Femur (tissue), 1 donor: ENCODE data around the gene CACNB4.
"Not testable (repeated sequence)": the region's sequence is repeated elsewhere in the genome, so short reads cannot be mapped to it uniquely, and the experiment has no call there.

Source experiments
- DNase-seq: peaks from one replicate; pipeline ENCODE4 v3.0.0-alpha.2; 2017

Gene CACNB4

DNA sequence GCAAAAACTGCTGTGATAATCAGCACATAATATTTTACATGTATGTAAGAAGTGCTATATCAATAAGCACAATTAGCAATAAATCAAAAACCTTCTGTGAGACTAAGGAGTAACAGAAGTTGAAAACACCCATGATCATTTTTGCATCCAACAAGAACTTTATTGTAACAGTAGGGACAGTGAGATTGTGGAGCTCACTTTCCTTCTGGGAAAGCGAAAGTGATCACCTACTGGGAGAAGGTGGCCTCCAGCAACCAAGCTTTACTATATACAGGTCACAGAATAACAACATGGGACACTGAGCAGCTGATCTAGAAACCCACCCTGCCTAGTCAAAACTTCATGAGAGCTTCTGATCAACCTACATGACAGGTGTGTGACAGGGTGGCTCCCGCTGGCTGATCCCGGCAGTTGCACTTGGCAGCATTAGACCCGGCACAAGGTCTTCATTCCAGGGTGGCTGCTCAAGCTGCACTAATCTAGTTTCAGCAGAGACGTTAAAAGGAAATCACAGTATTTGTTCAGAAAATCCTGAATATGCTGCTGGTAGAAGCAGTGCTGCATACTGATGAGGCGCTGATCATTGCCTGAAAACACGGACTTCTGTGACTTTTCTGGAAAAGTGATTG is 207.2 kb downstream of the CACNB4 start:
- DNase-seq = no peak

DNA sequence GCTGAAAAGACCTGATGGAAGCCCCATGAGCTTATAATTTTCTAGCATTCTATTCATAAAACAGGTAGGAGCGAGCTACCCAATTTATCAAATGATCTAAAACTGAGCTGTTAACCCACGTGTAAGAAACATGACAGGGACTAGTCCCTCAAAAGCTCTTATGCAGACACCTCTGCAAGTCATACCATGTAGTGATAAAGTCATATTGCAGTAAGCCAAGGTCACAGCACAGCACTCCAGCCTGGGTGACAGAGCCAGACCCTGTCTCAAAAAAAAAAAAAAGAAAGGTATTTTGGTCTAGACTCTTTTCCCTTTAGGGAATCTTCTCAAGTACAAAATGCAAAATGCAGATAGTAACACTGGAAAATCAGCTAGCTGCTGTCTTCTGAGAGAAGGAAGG is 211.7 kb downstream of the CACNB4 start:
- DNase-seq = no peak

DNA sequence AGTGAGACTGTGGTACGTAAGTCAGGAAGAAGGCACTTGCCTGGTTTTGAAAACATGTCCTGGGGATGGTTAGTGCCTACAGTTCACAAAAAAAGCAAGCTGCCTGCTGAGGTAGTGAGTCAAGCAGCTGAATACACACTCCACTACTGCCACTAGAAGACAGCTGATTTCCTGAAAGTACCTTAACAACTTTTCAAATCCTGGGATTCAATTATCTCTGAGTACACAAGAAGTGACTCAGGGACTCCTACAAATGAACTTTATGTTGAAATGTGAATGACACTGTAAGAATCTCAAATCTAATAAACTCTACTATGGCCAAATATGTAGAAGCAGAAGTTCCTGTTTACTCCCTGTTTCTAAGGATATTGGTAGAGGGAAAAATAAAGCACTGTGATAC is 212.6 kb downstream of the CACNB4 start:
- DNase-seq = no peak

DNA sequence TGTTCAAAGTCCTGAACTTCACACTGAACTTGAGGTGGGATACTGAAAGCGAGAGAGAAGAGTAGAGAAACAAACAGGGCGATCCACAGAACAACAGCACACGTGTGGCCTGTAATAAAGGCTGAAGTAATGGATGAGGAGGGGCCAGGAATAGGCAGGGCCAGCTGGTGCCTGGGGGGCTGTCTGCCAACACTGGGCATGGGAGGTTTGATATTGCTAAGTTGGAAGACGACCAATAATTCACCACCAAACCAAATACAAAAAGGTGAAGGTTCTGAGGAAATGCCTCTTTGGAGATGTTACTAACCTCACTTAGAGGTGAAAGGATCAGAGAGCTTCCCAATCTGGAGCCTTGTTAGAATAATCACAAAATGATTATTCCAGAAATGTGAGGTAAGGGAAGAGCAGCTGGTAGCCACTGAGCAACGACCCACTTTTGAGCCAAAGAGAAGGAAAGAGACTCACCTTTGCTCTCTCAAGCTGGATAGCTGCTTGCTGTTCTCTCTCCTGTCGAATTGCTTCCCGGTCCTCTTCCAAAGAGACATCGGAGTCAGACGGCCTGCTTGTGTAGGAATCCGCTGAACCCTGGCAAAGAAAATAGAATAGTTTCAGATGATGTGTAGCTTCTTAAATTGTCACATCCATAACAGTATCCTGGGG is 215.9 kb downstream of the CACNB4 start:
- DNase-seq = no peak

DNA sequence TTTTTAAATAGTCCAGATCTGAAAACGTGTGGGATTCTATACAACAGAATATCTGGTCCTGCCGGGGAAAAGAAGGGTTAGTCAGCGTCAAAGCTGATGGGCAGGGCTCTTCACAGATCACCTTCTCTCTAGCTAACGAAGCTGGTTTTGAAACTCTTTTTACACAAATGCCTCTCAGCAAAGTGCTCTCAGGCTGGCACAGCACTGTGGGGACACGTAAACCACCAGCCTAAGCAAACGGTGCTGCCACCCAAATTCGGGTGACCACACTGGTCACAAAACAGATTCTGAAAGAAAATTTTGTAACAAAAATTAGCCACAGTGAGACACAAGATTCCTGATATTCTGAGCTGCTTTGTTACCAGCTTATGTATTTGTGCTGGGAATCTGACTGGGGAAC is 217.5 kb downstream of the CACNB4 start:
- DNase-seq = no peak

DNA sequence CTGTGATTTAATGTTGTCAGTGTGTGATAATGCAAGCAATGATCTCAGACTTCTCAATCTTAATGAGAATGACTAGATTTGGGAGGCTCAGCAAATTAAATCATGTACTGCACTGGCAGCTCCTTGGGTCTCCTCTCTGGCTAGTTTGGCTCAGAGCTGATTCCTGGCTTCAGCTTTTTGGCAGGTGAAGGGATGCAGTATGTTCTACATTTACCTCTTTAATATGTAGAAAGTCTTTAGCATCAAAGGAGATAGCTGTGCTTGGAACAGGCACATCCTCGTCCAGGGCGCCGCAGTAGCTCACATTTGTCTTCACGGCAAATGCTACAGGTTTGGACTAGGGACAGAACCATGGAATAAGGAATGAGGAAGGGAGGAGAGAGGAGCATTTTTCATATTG is 218.3 kb downstream of the CACNB4 start:
- no peak for DNase-seq

DNA sequence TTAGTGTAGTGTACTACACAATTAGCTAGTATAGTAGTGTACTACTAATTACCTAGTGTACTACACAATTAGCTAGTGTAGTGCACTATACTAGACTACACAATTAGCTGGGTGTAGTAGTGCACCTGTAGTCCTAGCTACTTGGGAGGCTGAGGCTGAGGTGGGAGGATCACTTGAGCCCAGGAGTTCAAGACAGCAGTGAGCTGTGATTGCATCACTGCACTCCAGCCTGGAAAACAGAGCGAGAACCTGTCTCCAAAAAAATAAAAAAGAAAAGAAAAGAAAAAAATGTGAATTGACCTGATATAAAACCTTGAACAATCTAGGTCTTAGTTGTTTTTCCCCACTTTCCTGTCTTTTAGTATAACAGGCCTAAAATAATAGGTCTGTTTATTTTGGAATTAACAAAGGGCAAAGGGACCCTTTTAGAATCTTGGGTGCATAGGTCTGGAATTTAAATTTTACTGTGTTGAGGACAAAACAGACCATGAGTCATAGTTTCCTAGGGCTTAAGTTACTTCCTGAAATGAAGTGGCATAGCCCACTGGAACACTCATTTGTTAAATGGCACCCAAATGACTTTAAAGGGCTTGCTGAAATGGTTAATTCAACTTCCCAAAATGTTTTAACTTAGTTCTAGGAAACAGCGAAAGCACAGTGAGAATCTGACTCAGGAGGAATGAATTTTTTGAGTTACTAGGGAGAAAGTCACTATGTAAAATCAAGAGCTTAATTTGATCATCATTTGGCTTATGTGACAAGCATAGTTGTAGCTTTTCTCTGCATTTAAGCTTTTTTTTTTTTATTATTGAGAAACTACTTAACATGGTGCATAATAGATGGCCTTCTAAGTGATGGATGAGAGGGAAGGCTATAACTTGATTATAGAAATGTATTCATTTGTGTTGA is 219.9 kb downstream of the CACNB4 start:
- no peak for DNase-seq

DNA sequence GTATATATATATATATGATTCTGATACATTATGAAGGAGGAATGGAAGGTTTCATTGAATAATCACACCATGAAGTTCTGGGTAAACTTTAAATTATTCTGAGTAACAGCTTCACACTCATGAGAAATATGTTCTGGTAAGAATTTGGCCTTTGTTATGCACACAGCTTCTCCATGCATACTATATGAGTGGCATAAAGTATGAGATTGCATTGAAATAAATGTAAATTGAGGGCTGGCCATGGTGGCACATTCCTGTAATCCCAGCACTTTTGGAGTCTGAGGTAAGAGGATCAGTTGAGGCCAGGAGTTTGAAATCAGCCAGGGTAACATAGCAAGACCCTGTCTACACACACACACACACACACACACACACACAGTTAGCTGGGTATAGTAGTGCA is 220.6 kb downstream of the CACNB4 start:
- DNase-seq = no peak

DNA sequence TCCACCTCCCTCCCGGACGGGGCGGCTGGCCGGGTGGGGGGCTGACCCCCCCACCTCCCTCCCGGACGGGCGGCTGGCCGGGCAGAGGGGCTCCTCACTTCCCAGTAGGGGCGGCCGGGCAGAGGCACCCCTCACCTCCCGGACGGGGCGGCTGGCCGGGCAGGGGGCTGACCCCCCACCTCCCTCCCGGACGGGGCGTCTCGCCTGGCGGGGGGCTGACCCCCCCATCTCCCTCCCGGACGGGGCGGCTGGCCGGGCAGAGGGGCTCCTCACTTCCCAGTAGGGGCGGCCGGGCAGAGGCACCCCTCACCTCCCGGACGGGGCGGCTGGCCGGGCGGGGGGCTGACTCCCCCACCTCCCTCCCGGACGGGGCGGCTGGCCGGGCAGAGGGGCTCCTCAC is 223.2 kb downstream of the CACNB4 start:
- not testable (repeated sequence) for DNase-seq

DNA sequence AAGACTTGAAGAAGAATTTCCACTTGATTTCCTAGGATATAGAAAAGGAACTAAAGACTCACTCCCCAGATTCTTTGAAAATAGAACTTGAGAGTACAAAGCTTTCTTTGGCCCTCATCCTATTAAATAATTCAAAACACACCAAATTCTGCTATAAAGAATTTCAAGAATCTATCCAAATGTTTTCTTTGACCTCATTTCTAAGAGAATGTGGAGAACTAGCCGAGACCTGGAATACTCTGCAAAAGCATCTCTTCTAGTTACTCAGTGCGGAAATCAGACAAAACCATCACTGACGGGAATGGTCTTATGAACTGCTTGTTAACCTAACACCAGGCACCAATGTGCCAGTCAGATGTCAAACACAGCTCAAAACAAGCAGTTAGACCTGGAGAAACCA is 226.4 kb downstream of the CACNB4 start:
- no peak for DNase-seq

DNA sequence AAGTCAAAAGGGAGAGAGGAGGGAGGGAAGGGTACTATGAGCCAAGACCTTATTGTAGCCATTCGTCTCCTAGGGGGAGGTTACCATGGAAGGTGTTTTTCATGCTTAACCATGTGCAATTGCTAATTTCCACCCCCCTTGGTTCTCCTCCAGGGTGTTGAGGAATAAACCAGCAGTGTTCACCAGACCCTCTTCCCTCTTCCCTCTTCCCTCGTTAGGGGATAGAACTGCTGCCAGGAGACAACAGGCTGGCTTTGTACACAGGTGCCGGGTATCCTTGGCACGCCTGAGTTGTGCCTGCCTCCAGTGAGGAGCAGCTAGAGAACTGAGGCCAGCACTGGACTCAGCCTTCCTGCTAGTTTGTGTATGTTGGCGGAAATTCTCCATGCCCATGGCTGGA is 229.6 kb downstream of the CACNB4 start:
- DNase-seq = peak; percentile 21

DNA sequence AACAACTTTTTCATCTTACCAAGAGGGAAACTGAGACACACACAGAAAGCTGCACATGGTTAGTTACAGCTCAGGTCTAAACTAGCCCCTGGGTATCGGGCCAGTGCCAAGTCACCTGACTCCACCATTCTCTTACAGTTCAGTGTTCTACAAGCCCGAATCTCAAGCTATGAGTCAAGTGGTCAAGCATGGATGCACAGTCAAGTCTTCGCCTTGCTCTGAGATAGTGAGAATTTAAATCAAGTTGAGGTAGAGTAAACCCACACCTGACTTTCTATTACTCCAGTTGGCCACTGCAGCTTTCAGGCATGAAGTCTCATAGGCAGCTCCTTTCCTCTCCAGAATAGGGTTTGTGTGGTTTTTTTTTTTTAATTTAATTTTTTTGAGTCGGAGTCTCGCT is 236.1 kb downstream of the CACNB4 start:
- no peak for DNase-seq

DNA sequence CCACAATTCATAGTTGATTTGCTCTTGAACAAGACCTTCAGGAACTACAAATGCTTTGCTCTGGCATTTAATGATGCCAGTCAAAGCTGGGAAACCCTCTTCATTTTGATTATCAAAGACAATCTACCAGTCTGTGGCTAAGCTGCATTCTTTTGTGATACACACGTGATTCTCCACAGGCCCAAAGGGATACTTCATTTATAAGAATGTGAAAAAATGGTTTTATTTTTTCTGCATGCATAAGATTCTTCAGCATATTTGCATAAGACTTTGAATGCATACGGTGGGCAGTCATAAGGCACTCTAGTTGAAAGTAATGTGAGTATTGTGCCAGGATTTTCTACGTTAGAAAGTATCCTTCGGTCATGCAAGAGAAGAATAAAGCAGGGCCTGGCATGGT is 237.7 kb downstream of the CACNB4 start:
- DNase-seq = no peak

DNA sequence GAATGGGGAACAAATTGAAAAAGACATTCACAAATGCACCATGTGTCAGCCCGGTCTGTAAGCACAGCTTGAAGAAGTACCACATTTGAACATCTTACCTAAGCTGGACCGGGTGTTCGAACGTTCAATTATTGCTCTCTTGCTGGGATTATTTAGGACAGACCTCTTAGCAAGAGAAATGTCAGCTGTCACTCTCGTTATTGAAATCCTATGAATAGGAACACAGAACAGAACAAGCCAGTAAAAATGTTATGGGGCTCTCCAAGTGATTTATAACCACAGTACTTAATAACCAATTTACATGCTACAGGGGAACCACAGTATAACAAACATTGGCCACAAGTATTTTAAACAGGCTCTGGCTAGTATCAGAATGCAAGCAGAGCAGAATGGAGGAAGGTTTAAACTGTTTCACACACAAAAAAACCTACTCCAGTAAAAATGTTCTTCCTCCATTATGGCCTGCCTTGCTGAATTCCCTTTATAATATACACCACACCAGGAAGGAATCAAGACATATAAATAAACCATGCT is 238.2 kb downstream of the CACNB4 start:
- DNase-seq = no peak

DNA sequence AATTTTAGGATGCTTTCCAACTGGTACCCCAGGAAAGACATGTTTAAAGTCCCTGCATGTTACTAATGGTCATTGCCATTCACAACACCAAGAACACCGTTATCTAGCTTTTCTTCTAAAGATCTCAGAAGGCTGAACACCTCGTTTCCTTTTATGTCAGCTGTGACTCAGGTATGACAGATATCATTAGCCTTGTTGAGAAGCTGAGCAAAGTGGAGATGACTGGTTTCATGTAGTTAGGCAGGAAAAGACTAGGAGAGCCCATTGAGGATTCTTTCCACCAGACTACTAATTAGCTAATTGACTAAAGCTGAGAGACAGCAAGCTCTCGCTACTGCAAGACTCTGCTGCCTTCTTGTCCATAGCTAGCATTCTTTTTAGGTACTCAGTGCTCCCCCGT is 238.6 kb downstream of the CACNB4 start:
- no peak for DNase-seq

DNA sequence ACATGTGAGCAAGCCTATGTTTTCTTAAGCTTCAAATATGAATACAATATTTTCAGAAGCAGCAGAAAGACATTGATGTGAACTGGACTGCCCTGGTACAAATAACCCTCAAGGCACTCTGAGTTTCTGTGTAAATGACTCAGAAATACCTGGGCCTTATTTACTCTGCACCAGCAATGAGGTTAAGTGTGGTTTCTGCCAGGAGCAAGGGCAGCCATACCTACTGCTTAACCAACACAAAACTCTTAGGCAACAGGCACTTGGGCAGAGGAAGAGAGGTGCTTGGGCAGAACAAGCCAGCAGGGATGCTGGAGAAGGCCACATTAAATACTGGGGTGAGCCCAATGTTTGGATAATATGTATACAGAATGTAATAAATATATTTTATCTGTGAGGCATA is 241.2 kb downstream of the CACNB4 start:
- DNase-seq = no peak

DNA sequence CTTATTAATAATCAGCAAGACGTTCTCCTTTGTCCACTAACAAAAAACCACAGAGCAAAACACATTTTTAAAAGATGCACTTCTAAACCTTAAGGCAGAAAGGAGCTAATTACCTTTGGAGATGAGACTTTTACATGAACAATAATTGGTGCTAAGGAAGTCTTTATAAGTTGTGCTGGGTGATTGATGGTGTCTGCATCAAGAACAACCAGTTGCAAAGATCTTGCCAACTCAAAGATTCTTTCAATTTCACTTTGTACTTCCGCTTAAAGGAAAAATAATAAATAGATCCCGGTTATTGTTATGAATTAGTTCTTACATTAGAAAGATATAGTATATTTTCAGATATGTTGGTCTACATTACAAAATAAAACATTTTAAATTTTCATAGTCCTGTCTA is 243.7 kb downstream of the CACNB4 start:
- DNase-seq = no peak

DNA sequence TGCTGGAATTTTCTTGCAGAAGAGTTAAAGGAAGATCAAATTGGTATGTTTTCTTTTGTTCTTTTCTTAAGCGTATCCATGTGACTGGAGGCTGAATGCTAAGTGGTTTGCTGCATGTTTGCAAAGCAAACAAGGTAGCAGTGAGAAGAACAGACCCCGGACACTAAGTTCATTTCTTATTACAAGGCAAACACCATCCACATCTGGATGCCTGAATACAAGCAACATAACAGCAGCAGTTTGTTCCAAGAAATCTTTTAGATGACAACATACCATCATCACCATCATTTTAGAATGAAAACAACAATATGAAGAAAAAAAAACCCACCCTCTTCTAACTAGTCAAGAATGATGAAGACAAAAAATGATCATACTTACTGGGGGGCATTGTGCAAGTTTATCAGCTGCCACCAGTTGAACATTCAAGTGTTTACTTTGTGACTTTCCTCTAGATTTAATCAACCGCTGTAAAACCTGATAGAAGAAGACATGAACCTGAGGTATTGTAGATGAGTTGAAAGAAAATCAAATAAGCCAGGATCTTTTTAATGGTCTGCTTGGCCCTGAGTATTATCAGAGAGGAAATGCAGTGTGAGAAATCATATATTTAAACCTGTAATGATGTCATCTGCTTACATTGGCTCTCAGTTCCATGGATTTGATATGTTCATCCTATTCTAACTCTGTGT is 245.6 kb downstream of the CACNB4 start:
- no peak for DNase-seq

DNA sequence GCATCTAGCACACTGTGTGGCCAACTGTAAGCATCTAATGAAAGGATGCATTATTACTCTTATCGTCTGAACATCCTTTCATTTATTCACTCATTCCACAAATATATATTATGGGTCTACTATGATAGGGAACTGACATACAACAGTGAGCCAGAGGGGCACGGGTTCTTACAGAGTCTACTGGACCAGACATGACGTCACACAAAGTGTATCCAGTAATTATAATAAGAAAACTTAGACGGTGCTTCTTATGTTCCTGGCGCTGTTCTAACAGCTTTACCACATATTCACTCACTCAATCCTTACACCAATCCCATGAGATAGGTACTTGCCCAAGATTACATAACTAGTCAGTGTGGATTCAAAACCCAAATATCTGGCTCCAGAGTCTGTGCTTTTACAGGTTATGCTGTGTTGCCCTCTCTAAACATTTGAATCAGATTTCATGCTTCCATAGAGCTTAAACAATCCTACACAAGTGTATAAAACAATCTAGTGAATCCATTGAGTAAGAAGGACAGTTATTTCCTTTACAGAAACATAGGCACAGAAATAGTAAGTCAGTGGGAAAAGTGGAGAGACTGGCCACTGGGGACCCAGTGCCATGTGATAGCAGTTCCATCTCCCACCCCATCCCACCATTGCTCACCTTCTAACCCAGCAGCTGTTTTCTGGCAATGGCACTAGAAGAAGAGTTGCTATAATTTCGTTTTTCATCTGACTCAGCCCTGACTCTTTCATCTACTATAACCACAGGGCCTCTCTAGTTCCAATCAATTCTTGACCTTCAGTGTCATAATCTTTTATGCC is 246.4 kb downstream of the CACNB4 start:
- no peak for DNase-seq

DNA sequence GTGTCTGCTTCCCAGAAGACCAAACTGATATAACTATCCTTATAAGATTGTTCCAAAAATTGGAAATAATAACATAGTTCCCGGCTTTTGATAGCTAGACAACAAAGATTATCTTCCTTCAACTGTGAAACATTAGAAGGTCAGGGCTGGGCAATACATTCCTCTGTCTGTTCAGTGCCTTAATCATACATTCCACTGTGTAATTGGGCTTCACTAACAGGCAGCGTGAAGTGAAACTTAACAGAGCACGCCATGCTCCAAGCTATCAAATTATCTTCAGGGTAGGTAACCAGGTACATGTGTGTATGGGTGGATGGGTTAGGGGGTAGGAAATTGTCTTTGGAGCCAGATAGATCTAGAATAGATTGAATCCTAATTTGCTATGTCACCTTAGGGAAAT is 247.1 kb downstream of the CACNB4 start:
- DNase-seq = no peak

DNA sequence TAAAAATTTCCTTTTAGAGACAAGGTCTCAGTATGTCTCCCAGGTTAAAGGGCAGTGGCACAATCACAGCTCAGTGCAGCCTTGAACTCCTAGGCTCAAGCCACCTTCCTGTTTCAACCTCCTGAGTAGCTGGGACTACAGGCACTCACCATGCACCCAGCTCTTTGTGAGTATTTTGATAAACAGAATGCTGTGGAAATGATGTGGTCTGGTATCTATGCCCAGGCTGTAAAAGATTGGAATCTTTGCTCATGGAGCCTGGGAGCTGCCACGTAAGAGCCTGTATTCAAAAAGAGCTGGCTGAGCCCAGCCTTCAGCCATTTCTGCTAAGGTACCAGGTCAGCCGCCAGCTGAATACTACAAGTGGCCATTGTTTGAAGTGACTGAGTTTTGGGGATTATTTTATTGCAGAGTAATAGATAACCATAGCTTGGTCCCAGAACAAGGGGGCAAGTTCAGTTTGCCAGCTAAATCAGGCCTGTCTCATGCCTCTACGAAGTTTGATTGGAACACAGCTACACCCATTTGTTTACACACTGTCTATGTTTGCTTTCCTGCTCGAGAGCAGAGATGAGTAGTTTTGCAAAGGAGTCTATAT is 249.3 kb downstream of the CACNB4 start:
- no peak for DNase-seq

DNA sequence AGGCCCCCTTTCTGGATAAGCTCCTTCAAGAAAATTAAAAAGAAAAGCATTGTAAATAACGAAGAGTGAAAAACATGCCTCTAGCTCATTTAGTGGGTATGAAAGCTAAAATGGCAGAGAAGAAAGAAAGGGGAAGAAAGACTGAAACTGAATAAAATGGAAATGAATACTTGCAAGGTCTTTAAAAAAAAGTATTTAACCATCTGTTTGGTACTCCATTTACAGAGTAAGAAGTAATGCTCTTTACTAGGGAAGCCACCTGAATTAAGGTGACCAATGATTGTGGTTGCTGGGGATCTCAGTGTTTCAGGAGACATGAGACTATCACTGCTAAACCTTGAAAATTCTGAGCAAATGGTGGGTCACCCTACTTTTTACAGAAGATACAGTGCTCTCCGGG is 253.0 kb downstream of the CACNB4 start:
- no peak for DNase-seq
